ENCODE results near the gene LCOR. TPM values are rescaled to one million over a fixed set of nuclear protein-coding genes. Genes with fewer than 3 reads are reported as not detected.

LCOR gene
- total RNA-seq, 4 donors from 2014 or later = 47.2 to 86.4 (median 60.0) TPM

- no peaks in the 10 kb centered on the region for H3K36me3 ChIP-seq
- H3K4me1 ChIP-seq = peaks cover 0 to 13% (median 0%) of the 10 kb centered on the region in 4 donors
- intact Hi-C loops (cut with DNase I; ENCODE audit: low total_unique reads) (no loop called here), in situ Hi-C loops (cut with MboI; ENCODE audit: low pct_ligation_motif_present in 1 of 4, low pct_unique_long_range_greater_than_20kb in 1 of 4, low sequenced_read_pairs in 3 of 4) (no loop called here)
- H3K27ac ChIP-seq = no peak overlapping the region
- no peak for TF ChIP-seq POLR2AphosphoS5 (IDR thresholded peaks at IDR 0.05)
- no peak for TF ChIP-seq POLR2A (IDR thresholded peaks at IDR 0.05)
- TF ChIP-seq EP300 (IDR thresholded peaks at IDR 0.05; ENCODE audit: low read depth) = no peak
- no peak for TF ChIP-seq CTCF (IDR thresholded peaks at IDR 0.05)
- no peak overlapping the region for H3K4me3 ChIP-seq
- no peaks in the 10 kb centered on the region for H3K27me3 ChIP-seq
- no peak for DNase-seq
- H3K9me3 ChIP-seq = no peaks in the 10 kb centered on the region
Measured at GRCh38 chr10:96873086-96873485, 41.0 kb downstream of the LCOR start.

- no peaks in the 10 kb centered on the region for H3K36me3 ChIP-seq
- H3K27ac ChIP-seq = no peak overlapping the region
- DNase-seq = no peak
- no peaks in the 10 kb centered on the region for H3K27me3 ChIP-seq
- H3K4me3 ChIP-seq = no peak overlapping the region
- H3K4me1 ChIP-seq = peaks cover 0 to 19% (median 0%) of the 10 kb centered on the region in 4 donors
- TF ChIP-seq POLR2AphosphoS5 (IDR thresholded peaks at IDR 0.05) (no peak), POLR2A (IDR thresholded peaks at IDR 0.05) (no peak), EP300 (IDR thresholded peaks at IDR 0.05; ENCODE audit: low read depth) (no peak), CTCF (IDR thresholded peaks at IDR 0.05) (no peak)
- intact Hi-C loops (cut with DNase I; ENCODE audit: low total_unique reads) (no loop called here), in situ Hi-C loops (cut with MboI; ENCODE audit: low pct_ligation_motif_present in 1 of 4, low pct_unique_long_range_greater_than_20kb in 1 of 4, low sequenced_read_pairs in 3 of 4) (no loop called here)
- WGBS, 2 donors (ENCODE audit: low coverage in 1 of 2) = 91 to 92% methylated on average over 6 to 7 of the region's 7 CpGs
- no peaks in the 10 kb centered on the region for H3K9me3 ChIP-seq
Measured at GRCh38 chr10:96873756-96874467, 41.8 kb downstream of the LCOR start.

- intact Hi-C loops (cut with DNase I; ENCODE audit: low total_unique reads) (no loop called here), in situ Hi-C loops (cut with MboI; ENCODE audit: low pct_ligation_motif_present in 1 of 4, low pct_unique_long_range_greater_than_20kb in 1 of 4, low sequenced_read_pairs in 3 of 4) (no loop called here)
- H3K4me1 ChIP-seq = peaks cover 0 to 31% (median 3%) of the 10 kb centered on the region in 4 donors
- DNase-seq = no peak
- no peaks in the 10 kb centered on the region for H3K9me3 ChIP-seq
- WGBS, 2 donors (ENCODE audit: low coverage in 1 of 2) = 56 to 65% methylated on average over 3 of the region's 3 CpGs
- H3K36me3 ChIP-seq = no peaks in the 10 kb centered on the region
- no peak for TF ChIP-seq POLR2AphosphoS5 (IDR thresholded peaks at IDR 0.05)
- no peak for TF ChIP-seq POLR2A (IDR thresholded peaks at IDR 0.05)
- no peak for TF ChIP-seq CTCF (IDR thresholded peaks at IDR 0.05)
- no peak for TF ChIP-seq EP300 (IDR thresholded peaks at IDR 0.05; ENCODE audit: low read depth)
- H3K27ac ChIP-seq = no peak overlapping the region
- H3K4me3 ChIP-seq = no peak overlapping the region
- H3K27me3 ChIP-seq = no peaks in the 10 kb centered on the region
Measured at GRCh38 chr10:96878057-96878456, 46.0 kb downstream of the LCOR start.

- WGBS, 2 donors (ENCODE audit: low coverage in 1 of 2) = 92 to 93% methylated on average over 2 of the region's 2 CpGs
- in situ Hi-C loops (cut with MboI; ENCODE audit: low pct_ligation_motif_present in 1 of 4, low pct_unique_long_range_greater_than_20kb in 1 of 4, low sequenced_read_pairs in 3 of 4) (no loop called here), intact Hi-C loops (cut with DNase I; ENCODE audit: low total_unique reads) (no loop called here)
- Histone ChIP-seq H3K4me1 (peaks cover 0 to 43% (median 3%) of the 10 kb centered on the region in 4 donors), H3K9me3 (no peaks in the 10 kb centered on the region), H3K36me3 (no peaks in the 10 kb centered on the region), H3K4me3 (no peak overlapping the region), H3K27ac (no peak overlapping the region), H3K27me3 (no peaks in the 10 kb centered on the region)
- TF ChIP-seq EP300 (IDR thresholded peaks at IDR 0.05; ENCODE audit: low read depth) (no peak), CTCF (IDR thresholded peaks at IDR 0.05) (no peak), POLR2A (IDR thresholded peaks at IDR 0.05) (no peak), POLR2AphosphoS5 (IDR thresholded peaks at IDR 0.05) (no peak)
- no peak for DNase-seq
Measured at GRCh38 chr10:96880575-96880974, 48.5 kb downstream of the LCOR start.
